ENCODE measurements around the gene GCNT2. TPM values are rescaled to one million over a fixed set of nuclear protein-coding genes. Genes with fewer than 3 reads are reported as not detected.

GCNT2 gene
- total and polyA plus RNA-seq, 7 experiments from 2014 or later = 0.45 to 8.5 (median 3.6) TPM

DNA sequence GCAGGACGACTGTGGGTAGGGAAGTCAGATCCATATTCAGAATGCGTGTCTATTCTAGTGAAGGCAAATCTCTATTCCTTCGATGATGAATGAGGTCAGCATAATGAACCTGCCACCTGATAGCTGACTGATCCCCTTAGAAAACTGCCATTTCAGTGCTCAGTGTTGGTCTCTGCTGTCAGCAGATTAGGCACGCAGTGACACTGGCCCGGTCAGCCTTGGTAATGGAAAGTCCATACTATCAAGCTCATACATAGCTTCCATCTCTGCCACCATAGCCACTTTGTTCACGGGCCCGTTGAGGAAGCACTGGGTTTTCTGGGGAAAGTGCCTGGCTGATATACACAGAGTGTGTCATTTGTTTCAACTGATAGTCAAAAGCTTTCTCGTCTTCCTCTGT, 119.3 kb downstream of the GCNT2 start:
- Histone ChIP-seq H3K4me1 (ENCODE audit: control insufficient read depth in 2 of 2, insufficient read depth in 2 of 2, low read length in 2 of 2) (no peaks in the 10 kb centered on the region), H3K9me3 (ENCODE audit: control insufficient read depth in 2 of 3, low read length in 3 of 3) (no peaks in the 10 kb centered on the region), H3K4me3 (ENCODE audit: low read length) (no peak overlapping the region), H3K36me3 (ENCODE audit: control insufficient read depth in 2 of 3, insufficient read depth in 3 of 3, low read length in 3 of 3) (no peaks in the 10 kb centered on the region), H3K27ac (ENCODE audit: low read depth, low read length) (no peak overlapping the region), H3K27me3 (ENCODE audit: control insufficient read depth in 2 of 2, insufficient read depth in 2 of 2, low read length in 2 of 2) (no peaks in the 10 kb centered on the region)
- no peak for ATAC-seq
- POLR2A ChIA-PET = no interaction called here
- intact Hi-C loops (cut with micrococcal nuclease) = no loop called here
- Mint-ChIP-seq H3K4me1 (peaks cover 5 to 8% (median 6%) of the 10 kb centered on the region in 7 donors), H3K9me3 (peaks cover 0 to 7% (median 2%) of the 10 kb centered on the region in 11 donors), H3K36me3 (peaks cover 0 to 7% (median 0%) of the 10 kb centered on the region in 5 donors), H3K27me3 (peaks cover 10 to 22% (median 17%) of the 10 kb centered on the region in 5 donors), H3K4me3 (no peak overlapping the region), H3K27ac (no peak overlapping the region)
- CTCF ChIA-PET = no interaction called here
- no peak for DNase-seq

GRCh38 chr6:10641528-10641927, 120.4 kb downstream of the GCNT2 start:
- ATAC-seq (no peak), DNase-seq (no peak)
- ChIA-PET CTCF (no interaction called here), POLR2A (no interaction called here)
- Mint-ChIP-seq H3K4me3 (no peak overlapping the region), H3K27me3 (peaks cover 10 to 21% (median 17%) of the 10 kb centered on the region in 5 donors), H3K9me3 (peaks cover 0 to 5% (median 2%) of the 10 kb centered on the region in 11 donors), H3K4me1 (peaks cover 5 to 8% (median 6%) of the 10 kb centered on the region in 7 donors), H3K27ac (no peak overlapping the region), H3K36me3 (peaks cover 0 to 7% (median 0%) of the 10 kb centered on the region in 5 donors)
- intact Hi-C loops (cut with micrococcal nuclease) = no loop called here
- no peaks in the 10 kb centered on the region for H3K27me3 ChIP-seq (ENCODE audit: control insufficient read depth in 2 of 2, insufficient read depth in 2 of 2, low read length in 2 of 2)
- H3K27ac ChIP-seq (ENCODE audit: low read depth, low read length) = no peak overlapping the region
- no peaks in the 10 kb centered on the region for H3K9me3 ChIP-seq (ENCODE audit: control insufficient read depth in 2 of 3, low read length in 3 of 3)
- H3K4me1 ChIP-seq (ENCODE audit: control insufficient read depth in 2 of 2, insufficient read depth in 2 of 2, low read length in 2 of 2) = no peaks in the 10 kb centered on the region
- H3K36me3 ChIP-seq (ENCODE audit: control insufficient read depth in 2 of 3, insufficient read depth in 3 of 3, low read length in 3 of 3) = no peaks in the 10 kb centered on the region
- H3K4me3 ChIP-seq (ENCODE audit: low read length) = no peak overlapping the region

DNA sequence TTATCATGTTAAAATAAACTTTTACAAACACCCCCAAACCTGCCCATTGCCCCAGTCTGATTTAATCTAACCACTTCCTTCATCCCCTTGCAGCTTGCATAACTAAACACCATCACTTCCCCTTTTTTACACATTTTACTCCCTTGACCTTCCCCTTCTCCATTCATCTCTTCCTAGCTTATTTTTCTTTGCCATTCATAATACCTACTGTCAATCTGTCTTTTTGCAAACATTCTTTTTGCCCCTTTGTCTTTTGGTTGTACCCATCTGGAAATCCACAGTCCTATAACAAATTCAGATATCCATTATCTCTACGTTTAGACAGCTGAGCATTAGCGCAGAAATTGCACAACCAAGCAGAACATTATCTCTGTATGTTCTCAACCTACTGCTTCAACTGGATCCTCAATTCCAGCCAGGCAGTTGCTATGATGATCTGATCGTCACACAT, 122.1 kb downstream of the GCNT2 start:
- no peaks in the 10 kb centered on the region for H3K4me1 ChIP-seq (ENCODE audit: control insufficient read depth in 2 of 2, insufficient read depth in 2 of 2, low read length in 2 of 2)
- peaks cover 0 to 7% (median 4%) of the 10 kb centered on the region in 5 donors for H3K36me3 Mint-ChIP-seq
- peak overlapping the region in 1 of 10 donors; percentile 1 for H3K4me3 Mint-ChIP-seq
- peaks cover 14 to 25% (median 17%) of the 10 kb centered on the region in 5 donors for H3K27me3 Mint-ChIP-seq
- H3K27me3 ChIP-seq (ENCODE audit: control insufficient read depth in 2 of 2, insufficient read depth in 2 of 2, low read length in 2 of 2) = no peaks in the 10 kb centered on the region
- H3K4me1 Mint-ChIP-seq = peaks cover 5 to 8% (median 6%) of the 10 kb centered on the region in 7 donors
- H3K27ac Mint-ChIP-seq = peak overlapping the region in 1 of 9 donors; percentile 23
- DNase-seq (no peak), ATAC-seq (peak; percentile 72)
- H3K4me3 ChIP-seq (ENCODE audit: low read length) = no peak overlapping the region
- POLR2A ChIA-PET = no interaction called here
- no peak overlapping the region for H3K27ac ChIP-seq (ENCODE audit: low read depth, low read length)
- H3K36me3 ChIP-seq (ENCODE audit: control insufficient read depth in 2 of 3, insufficient read depth in 3 of 3, low read length in 3 of 3) = no peaks in the 10 kb centered on the region
- no peaks in the 10 kb centered on the region for H3K9me3 ChIP-seq (ENCODE audit: control insufficient read depth in 2 of 3, low read length in 3 of 3)
- intact Hi-C loops (cut with micrococcal nuclease) = no loop called here
- peaks cover 0 to 6% (median 0%) of the 10 kb centered on the region in 11 donors for H3K9me3 Mint-ChIP-seq
- CTCF ChIA-PET = no interaction called here

DNA sequence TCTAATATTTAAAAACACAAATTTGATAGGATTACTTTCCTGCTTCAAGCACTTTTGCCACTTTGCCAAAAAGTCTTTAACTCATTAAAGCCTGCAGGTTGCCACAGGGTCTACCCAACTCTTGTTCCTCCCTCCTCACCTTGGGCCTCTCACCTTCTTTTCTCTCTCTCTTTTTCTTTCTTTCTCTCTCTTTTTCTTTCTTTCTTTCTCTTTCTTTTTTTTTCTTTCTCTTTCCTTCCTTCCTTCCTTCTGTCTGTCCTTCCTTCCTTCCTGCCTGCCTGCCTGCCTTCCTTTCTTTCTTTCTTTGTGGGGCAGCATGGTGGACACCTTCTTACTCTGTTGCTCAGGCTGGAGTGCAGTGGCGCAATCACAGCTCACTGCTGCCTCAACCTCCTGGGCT, 123.1 kb downstream of the GCNT2 start:
- ChIA-PET CTCF (no interaction called here), POLR2A (no interaction called here)
- Histone ChIP-seq H3K27ac (ENCODE audit: low read depth, low read length) (no peak overlapping the region), H3K4me3 (ENCODE audit: low read length) (no peak overlapping the region), H3K36me3 (ENCODE audit: control insufficient read depth in 2 of 3, insufficient read depth in 3 of 3, low read length in 3 of 3) (no peaks in the 10 kb centered on the region), H3K4me1 (ENCODE audit: control insufficient read depth in 2 of 2, insufficient read depth in 2 of 2, low read length in 2 of 2) (no peaks in the 10 kb centered on the region), H3K27me3 (ENCODE audit: control insufficient read depth in 2 of 2, insufficient read depth in 2 of 2, low read length in 2 of 2) (no peaks in the 10 kb centered on the region), H3K9me3 (ENCODE audit: control insufficient read depth in 2 of 3, low read length in 3 of 3) (no peaks in the 10 kb centered on the region)
- H3K4me3 Mint-ChIP-seq = no peak overlapping the region
- H3K36me3 Mint-ChIP-seq = peaks cover 0 to 7% (median 4%) of the 10 kb centered on the region in 5 donors
- DNase-seq (no peak), ATAC-seq (no peak)
- intact Hi-C loops (cut with micrococcal nuclease) = no loop called here
- H3K27me3 Mint-ChIP-seq = peaks cover 13 to 25% (median 15%) of the 10 kb centered on the region in 5 donors
- H3K9me3 Mint-ChIP-seq = peaks cover 0 to 6% (median 0%) of the 10 kb centered on the region in 11 donors
- no peak overlapping the region for H3K27ac Mint-ChIP-seq
- H3K4me1 Mint-ChIP-seq = peaks cover 5 to 8% (median 6%) of the 10 kb centered on the region in 7 donors

- no peaks in the 10 kb centered on the region for H3K9me3 ChIP-seq (ENCODE audit: control insufficient read depth in 2 of 3, low read length in 3 of 3)
- POLR2A ChIA-PET = no interaction called here
- intact Hi-C loops (cut with micrococcal nuclease) = loop anchor here in 1 of 2 donors (1.0 to 2.0 kb wide), 2 partner anchors 39 to 67 kb away; partner anchors contain the start of genes C6orf52, PAK1IP1 and TMEM14C
Observed at GRCh38 chr6:10655508-10656055, 134.4 kb downstream of the GCNT2 start.

GRCh38 chr6:10658910-10659698, 138.0 kb downstream of the GCNT2 start:
- no peaks in the 10 kb centered on the region for H3K36me3 ChIP-seq (ENCODE audit: control insufficient read depth in 2 of 3, insufficient read depth in 3 of 3, low read length in 3 of 3)
- Mint-ChIP-seq H3K27me3 (peaks cover 5 to 25% (median 14%) of the 10 kb centered on the region in 5 donors), H3K4me3 (peak overlapping the region in 9 of 10 donors; percentile 6 to 71 (median 54)), H3K4me1 (peaks cover 0 to 21% (median 11%) of the 10 kb centered on the region in 7 donors), H3K9me3 (peaks cover 0 to 6% (median 0%) of the 10 kb centered on the region in 11 donors), H3K36me3 (peaks cover 0 to under 1% (median 0%) of the 10 kb centered on the region in 5 donors), H3K27ac (no peak overlapping the region)
- CTCF ChIA-PET = no interaction called here
- no peak overlapping the region for H3K27ac ChIP-seq (ENCODE audit: low read depth, low read length)
- peaks cover 5 to 8% of the 10 kb centered on the region in 2 donors for H3K4me1 ChIP-seq (ENCODE audit: control insufficient read depth in 2 of 2, insufficient read depth in 2 of 2, low read length in 2 of 2)
- no peak for ATAC-seq
- intact Hi-C loops (cut with micrococcal nuclease) = no loop called here
- no peak overlapping the region for H3K4me3 ChIP-seq (ENCODE audit: low read length)
- no peak for DNase-seq
- no peaks in the 10 kb centered on the region for H3K27me3 ChIP-seq (ENCODE audit: control insufficient read depth in 2 of 2, insufficient read depth in 2 of 2, low read length in 2 of 2)
- H3K9me3 ChIP-seq (ENCODE audit: control insufficient read depth in 2 of 3, low read length in 3 of 3) = no peaks in the 10 kb centered on the region
- POLR2A ChIA-PET = no interaction called here

More at GRCh38 chr6:10655508-10656055, 134.4 kb downstream of the GCNT2 start:
- peaks cover 5 to 8% of the 10 kb centered on the region in 2 donors for H3K4me1 ChIP-seq (ENCODE audit: control insufficient read depth in 2 of 2, insufficient read depth in 2 of 2, low read length in 2 of 2)
- no peaks in the 10 kb centered on the region for H3K27me3 ChIP-seq (ENCODE audit: control insufficient read depth in 2 of 2, insufficient read depth in 2 of 2, low read length in 2 of 2)
- H3K4me3 ChIP-seq (ENCODE audit: low read length) = no peak overlapping the region
- H3K27ac Mint-ChIP-seq = peak overlapping the region in 1 of 9 donors; percentile 20
- no peak overlapping the region for H3K27ac ChIP-seq (ENCODE audit: low read depth, low read length)
- peaks cover 9 to 50% (median 32%) of the 10 kb centered on the region in 5 donors for H3K27me3 Mint-ChIP-seq
- peak overlapping the region in 4 of 10 donors; percentile 4 to 71 (median 38) for H3K4me3 Mint-ChIP-seq
- peaks cover 0 to 21% (median 11%) of the 10 kb centered on the region in 7 donors for H3K4me1 Mint-ChIP-seq
- no peaks in the 10 kb centered on the region for H3K36me3 ChIP-seq (ENCODE audit: control insufficient read depth in 2 of 3, insufficient read depth in 3 of 3, low read length in 3 of 3)
- no peaks in the 10 kb centered on the region for H3K36me3 Mint-ChIP-seq
- H3K9me3 Mint-ChIP-seq = peaks cover 0 to 8% (median 0%) of the 10 kb centered on the region in 11 donors
- CTCF ChIA-PET = no interaction called here
- peak; percentile 63 for ATAC-seq
- peak in 6 of 9 donors; percentile 3 to 32 (median 20) for DNase-seq

All from naive thymus-derived CD4-positive, alpha-beta T cell (primary cell).